CD4-positive, alpha-beta T cell (primary cell): Measurements from ENCODE around the gene EIF1. TPM values are rescaled to one million over a fixed set of nuclear protein-coding genes. Genes with fewer than 3 reads are reported as not detected.

Experiments used
- ATAC-seq: fragments of 200-7000 bp; cut with Tn5 transposase; one replicate; pipeline ENCODE4 v1.10.0; 2022; ENCODE audit warnings: mild to moderate bottlenecking; ENCODE audit not compliant: poor library complexity
- CTCF ChIA-PET: fragments of 350-600 bp; sonication (Branson Sonifier 250); formaldehyde crosslinking; loops from one replicate; lab custom pipeline; 2021; ENCODE audit warnings: antibody characterized with exemption, inconsistent platforms; lab: Charles Lee
- POLR2A ChIA-PET: fragments of 350-600 bp; sonication (Branson Sonifier 250); formaldehyde crosslinking; loops from one replicate; lab custom pipeline; 2021; ENCODE audit warnings: antibody characterized with exemption, inconsistent platforms; lab: Charles Lee
- DNase-seq, 14 experiments: peaks; one replicate each; pipeline ENCODE4 v3.0.0-alpha.2; 2013 to 2020; ENCODE audit warnings: mixed read lengths in 2 of 14
- H3K27ac ChIP-seq, 2 donors: one replicate each; pipeline versions ENCODE4 v1.5.1 to v1.7.0; 2013; ENCODE audit warnings: low read length in 2 of 2, low read depth in 1 of 2, mild to moderate bottlenecking in 1 of 2
- H3K27me3 ChIP-seq, 2 experiments: 1 replicate in 1 of 2; 2 replicates in 1 of 2; pipeline versions ENCODE4 v1.6.1 to v1.7.0; 2013; ENCODE audit warnings: low read length in 2 of 2, control low read depth in 1 of 2, mild to moderate bottlenecking in 1 of 2, moderate library complexity in 1 of 2; ENCODE audit not compliant: insufficient read depth in 2 of 2, control insufficient read depth in 1 of 2
- H3K36me3 ChIP-seq: one replicate; pipeline ENCODE4 v1.6.1; 2013; ENCODE audit warnings: low read length, control low read depth; ENCODE audit not compliant: insufficient read depth
- H3K4me1 ChIP-seq: one replicate; pipeline ENCODE4 v1.6.1; 2013; ENCODE audit warnings: low read length, control low read depth; ENCODE audit not compliant: insufficient read depth
- H3K4me3 ChIP-seq: one replicate; pipeline ENCODE4 v1.5.1; 2013; ENCODE audit warnings: mild to moderate bottlenecking, low read length, moderate library complexity
- H3K9me3 ChIP-seq, 2 experiments: 1 replicate in 1 of 2; 2 replicates in 1 of 2; pipeline versions ENCODE4 v1.6.1 to v1.7.0; 2013; ENCODE audit warnings: low read length in 2 of 2, mild to moderate bottlenecking in 2 of 2, control low read depth in 1 of 2, moderate library complexity in 1 of 2; ENCODE audit not compliant: control insufficient read depth in 1 of 2, insufficient read depth in 1 of 2
- H3K27ac Mint-ChIP-seq: one replicate; pipeline ENCODE4 v1.8.0; 2020; ENCODE audit warnings: mixed read lengths
- H3K27me3 Mint-ChIP-seq: one replicate; pipeline ENCODE4 v1.8.0; 2021; ENCODE audit warnings: mixed read lengths
- H3K36me3 Mint-ChIP-seq: one replicate; pipeline ENCODE4 v1.8.0; 2021; ENCODE audit warnings: low read depth, mixed read lengths
- H3K4me1 Mint-ChIP-seq: one replicate; pipeline ENCODE4 v1.8.0; 2021; ENCODE audit warnings: low read depth, mixed read lengths
- H3K4me3 Mint-ChIP-seq: one replicate; pipeline ENCODE4 v1.8.0; 2020; ENCODE audit warnings: mild to moderate bottlenecking, mixed read lengths
- H3K9me3 Mint-ChIP-seq: one replicate; pipeline ENCODE4 v1.8.0; 2020; ENCODE audit warnings: mixed read lengths
- intact Hi-C, 2 experiments: fragments of 100-400 bp; cut with DNase I in 1 of 2; cut with micrococcal nuclease in 1 of 2; formaldehyde crosslinking; loops; one replicate each; pipeline versions ENCODE4 v1.15.1 to v1.9.0; 2023 to 2025; cut with DNase I, micrococcal nuclease
- total RNA-seq, 174 experiments: library from RNA in 2 of 174; stranded (reverse) in 2 of 174; gene quantifications; one replicate each; pipeline ENCODE4 v1.2.3 and lab custom pipeline; 2021 to 2026
- TF ChIP-seq, protein P1 (sequence below): fragments of 200-600 bp; IDR thresholded peaks from one replicate; pipeline ENCODE4 v1.8.0; 2022; ENCODE audit warnings: antibody characterized with exemption, mild to moderate bottlenecking

Gene EIF1
- total RNA-seq, 2 experiments from 2014 or later = 3,351 to 3,391 TPM

DNA sequence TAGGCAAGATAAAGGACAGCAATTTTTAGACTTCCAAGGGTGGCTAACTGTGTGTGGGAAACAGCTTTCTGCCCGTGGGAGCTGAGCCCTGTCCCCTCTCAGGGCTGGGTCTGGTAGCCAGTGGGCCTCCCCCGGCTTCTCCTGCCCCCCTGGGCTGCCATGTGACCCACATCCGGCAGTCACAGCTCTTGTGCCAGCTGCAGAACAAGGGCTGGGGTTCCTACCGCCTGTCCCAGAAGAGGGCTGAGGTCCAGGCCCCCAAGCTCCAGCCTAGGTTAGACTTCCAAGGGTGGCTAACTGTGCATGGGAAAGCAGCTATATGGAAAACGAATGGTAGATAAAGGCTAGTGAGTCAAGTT lies 29.6 kb downstream of the EIF1 start:
- Mint-ChIP-seq H3K4me1 (peaks cover 8% of the 10 kb centered on the region), H3K27ac (no peak overlapping the region), H3K4me3 (no peak overlapping the region), H3K27me3 (peaks cover 6% of the 10 kb centered on the region), H3K9me3 (no peaks in the 10 kb centered on the region), H3K36me3 (no peaks in the 10 kb centered on the region)
- no peak overlapping the region for H3K27ac ChIP-seq
- POLR2A ChIA-PET = interaction anchor here (1.0 kb wide), 1 partner anchor 29 kb away, joined by 3 read pairs; no protein-coding TSS in a partner anchor
- H3K27me3 ChIP-seq = no peaks in the 10 kb centered on the region
- TF ChIP-seq, protein P1, sequence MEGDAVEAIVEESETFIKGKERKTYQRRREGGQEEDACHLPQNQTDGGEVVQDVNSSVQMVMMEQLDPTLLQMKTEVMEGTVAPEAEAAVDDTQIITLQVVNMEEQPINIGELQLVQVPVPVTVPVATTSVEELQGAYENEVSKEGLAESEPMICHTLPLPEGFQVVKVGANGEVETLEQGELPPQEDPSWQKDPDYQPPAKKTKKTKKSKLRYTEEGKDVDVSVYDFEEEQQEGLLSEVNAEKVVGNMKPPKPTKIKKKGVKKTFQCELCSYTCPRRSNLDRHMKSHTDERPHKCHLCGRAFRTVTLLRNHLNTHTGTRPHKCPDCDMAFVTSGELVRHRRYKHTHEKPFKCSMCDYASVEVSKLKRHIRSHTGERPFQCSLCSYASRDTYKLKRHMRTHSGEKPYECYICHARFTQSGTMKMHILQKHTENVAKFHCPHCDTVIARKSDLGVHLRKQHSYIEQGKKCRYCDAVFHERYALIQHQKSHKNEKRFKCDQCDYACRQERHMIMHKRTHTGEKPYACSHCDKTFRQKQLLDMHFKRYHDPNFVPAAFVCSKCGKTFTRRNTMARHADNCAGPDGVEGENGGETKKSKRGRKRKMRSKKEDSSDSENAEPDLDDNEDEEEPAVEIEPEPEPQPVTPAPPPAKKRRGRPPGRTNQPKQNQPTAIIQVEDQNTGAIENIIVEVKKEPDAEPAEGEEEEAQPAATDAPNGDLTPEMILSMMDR = no peak
- intact Hi-C loops = no loop called here
- ATAC-seq = no peak
- H3K36me3 ChIP-seq = no peaks in the 10 kb centered on the region
- CTCF ChIA-PET = no interaction called here
- H3K4me1 ChIP-seq = peaks cover 12% of the 10 kb centered on the region
- H3K4me3 ChIP-seq = no peak overlapping the region
- no peaks in the 10 kb centered on the region for H3K9me3 ChIP-seq
- DNase-seq = no peak

DNA sequence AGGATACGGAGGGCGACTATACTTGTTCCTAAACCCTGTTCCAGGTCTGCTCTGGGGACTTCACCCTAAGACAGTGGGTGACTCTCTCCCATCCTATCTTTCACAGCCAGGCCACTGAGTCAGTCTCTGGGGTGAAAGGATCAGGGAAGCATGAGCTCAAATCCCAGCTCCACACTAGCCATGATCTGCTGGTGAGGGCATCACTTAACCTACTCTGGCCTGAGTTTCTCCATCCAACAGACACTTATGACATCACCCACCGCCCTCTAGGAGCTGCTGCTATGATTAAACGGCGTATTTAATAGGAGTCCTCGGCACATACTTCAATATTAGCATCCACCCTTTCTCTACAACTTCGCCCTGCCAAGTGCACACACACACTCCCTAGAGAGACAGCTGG lies 33.5 kb downstream of the EIF1 start:
- CTCF ChIA-PET = no interaction called here
- Histone ChIP-seq H3K27ac (no peak overlapping the region), H3K36me3 (no peaks in the 10 kb centered on the region), H3K4me3 (no peak overlapping the region), H3K9me3 (no peaks in the 10 kb centered on the region), H3K27me3 (no peaks in the 10 kb centered on the region), H3K4me1 (peaks cover 7% of the 10 kb centered on the region)
- ATAC-seq (no peak), DNase-seq (no peak)
- Mint-ChIP-seq H3K27me3 (peaks cover 16% of the 10 kb centered on the region), H3K4me1 (peaks cover 8% of the 10 kb centered on the region), H3K27ac (no peak overlapping the region), H3K9me3 (no peaks in the 10 kb centered on the region), H3K4me3 (no peak overlapping the region), H3K36me3 (no peaks in the 10 kb centered on the region)
- intact Hi-C loops = no loop called here
- POLR2A ChIA-PET = no interaction called here
- TF ChIP-seq, protein P1 = no peak

DNA sequence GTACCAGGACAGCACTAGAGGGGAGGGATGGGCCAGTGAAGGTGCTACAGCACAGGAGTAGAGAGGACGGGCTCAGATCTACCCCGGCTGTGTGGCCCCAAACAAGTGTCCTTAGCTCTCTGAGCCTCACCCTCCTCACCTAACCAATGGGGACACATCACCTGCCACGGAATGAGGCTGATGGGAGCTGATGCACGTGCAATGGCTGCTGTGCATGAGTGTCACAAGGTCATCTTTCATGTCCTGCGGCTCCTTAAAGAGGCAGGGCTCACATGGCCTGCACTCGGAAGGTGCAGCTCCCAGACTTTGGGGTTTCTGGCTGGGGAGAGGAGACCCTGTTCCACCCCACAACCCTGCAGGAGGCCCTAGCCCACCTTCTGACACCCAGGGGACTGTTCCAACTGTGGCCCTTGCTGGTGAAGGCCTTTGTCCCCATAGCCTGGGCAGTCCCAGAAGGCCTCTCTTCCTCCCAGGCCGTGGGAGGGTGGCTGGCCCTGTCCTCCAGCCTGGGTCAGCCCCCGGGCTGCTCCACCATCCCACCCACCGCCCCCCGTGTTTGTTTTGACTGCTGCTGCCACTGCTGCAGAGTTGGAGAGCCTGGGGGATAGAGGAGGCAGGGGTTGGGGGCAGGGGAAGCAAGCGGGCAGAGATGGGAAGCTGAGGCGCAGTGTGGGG lies 35.3 kb downstream of the EIF1 start:
- DNase-seq (no peak), ATAC-seq (no peak)
- POLR2A ChIA-PET = interaction anchor here (0.9 kb wide), 1 partner anchor 35 kb away, joined by 3 read pairs; no protein-coding TSS in a partner anchor
- no peak overlapping the region for H3K27ac Mint-ChIP-seq
- Histone ChIP-seq H3K9me3 (no peaks in the 10 kb centered on the region), H3K36me3 (no peaks in the 10 kb centered on the region), H3K27ac (no peak overlapping the region), H3K4me1 (no peaks in the 10 kb centered on the region), H3K4me3 (no peak overlapping the region), H3K27me3 (no peaks in the 10 kb centered on the region)
- H3K27me3 Mint-ChIP-seq = peaks cover 21% of the 10 kb centered on the region
- H3K4me1 Mint-ChIP-seq = no peaks in the 10 kb centered on the region
- no peak overlapping the region for H3K4me3 Mint-ChIP-seq
- TF ChIP-seq, protein P1 = no peak
- no peaks in the 10 kb centered on the region for H3K9me3 Mint-ChIP-seq
- no peaks in the 10 kb centered on the region for H3K36me3 Mint-ChIP-seq
- CTCF ChIA-PET = no interaction called here
- intact Hi-C loops = no loop called here
